ENCODE results near the gene ABCF3. TPM values are rescaled to one million over a fixed set of nuclear protein-coding genes. Genes with fewer than 3 reads are reported as not detected.

Gene ABCF3
- total RNA-seq, 1 donor from 2014 or later: 94.0 TPM

DNA sequence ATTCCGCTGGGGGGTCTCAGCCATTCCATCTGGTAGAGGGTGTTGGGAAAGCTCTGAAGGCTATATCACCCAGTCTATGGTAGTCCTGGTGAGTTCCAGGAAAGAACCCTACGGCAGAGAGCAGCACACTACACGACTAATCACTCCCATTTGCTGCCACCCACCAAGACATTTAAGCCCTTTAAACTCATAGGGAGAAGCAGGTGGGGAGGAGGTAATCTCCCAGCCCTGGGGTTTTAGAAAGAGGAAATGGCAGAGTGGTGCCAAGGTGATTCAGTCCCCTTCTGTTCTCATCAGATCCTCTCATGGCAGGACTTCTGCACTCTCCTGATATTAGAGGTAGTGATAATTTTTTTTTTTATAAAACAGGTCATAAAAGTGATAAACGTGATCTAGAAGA is 32.8 kb downstream of the ABCF3 start:
- H3K36me3 ChIP-seq: no peaks in the 10 kb centered on the region
- no peak overlapping the region for H3K4me3 ChIP-seq
- H3K9me3 ChIP-seq: no peaks in the 10 kb centered on the region
- no peak for DNase-seq (ENCODE audit: extremely low spot score in 2 of 2)
- no peak overlapping the region for H3K27ac ChIP-seq
- H3K27me3 ChIP-seq: no peaks in the 10 kb centered on the region
- TF ChIP-seq POLR2AphosphoS5 (IDR thresholded peaks at IDR 0.05; ENCODE audit: insufficient read depth in 1 of 2, low read depth in 1 of 2) (no peak), POLR2A (IDR thresholded peaks at IDR 0.05) (no peak)
- TF ChIP-seq, protein P1, sequence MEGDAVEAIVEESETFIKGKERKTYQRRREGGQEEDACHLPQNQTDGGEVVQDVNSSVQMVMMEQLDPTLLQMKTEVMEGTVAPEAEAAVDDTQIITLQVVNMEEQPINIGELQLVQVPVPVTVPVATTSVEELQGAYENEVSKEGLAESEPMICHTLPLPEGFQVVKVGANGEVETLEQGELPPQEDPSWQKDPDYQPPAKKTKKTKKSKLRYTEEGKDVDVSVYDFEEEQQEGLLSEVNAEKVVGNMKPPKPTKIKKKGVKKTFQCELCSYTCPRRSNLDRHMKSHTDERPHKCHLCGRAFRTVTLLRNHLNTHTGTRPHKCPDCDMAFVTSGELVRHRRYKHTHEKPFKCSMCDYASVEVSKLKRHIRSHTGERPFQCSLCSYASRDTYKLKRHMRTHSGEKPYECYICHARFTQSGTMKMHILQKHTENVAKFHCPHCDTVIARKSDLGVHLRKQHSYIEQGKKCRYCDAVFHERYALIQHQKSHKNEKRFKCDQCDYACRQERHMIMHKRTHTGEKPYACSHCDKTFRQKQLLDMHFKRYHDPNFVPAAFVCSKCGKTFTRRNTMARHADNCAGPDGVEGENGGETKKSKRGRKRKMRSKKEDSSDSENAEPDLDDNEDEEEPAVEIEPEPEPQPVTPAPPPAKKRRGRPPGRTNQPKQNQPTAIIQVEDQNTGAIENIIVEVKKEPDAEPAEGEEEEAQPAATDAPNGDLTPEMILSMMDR (IDR thresholded peaks at IDR 0.05): no peak
- H3K4me1 ChIP-seq: no peaks in the 10 kb centered on the region
- intact Hi-C loops (cut with DNase I): no loop called here

DNA sequence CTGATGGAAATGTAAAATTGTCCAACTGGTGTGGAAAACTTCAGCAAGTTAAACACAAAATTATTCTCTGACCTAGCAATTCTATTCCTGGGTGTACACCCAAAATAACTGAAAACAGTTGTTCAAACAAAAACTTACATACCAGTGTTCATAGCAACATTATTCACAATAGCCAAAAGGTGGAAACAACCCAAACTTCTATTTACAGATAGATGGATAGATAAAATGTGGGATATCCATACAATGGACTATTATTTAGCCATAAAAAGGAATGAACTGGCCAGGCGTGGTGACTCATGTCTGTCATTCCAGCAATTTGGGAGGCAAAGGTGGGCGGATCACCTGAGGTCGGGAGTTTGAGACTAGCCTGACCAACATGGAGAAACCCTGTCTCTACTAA is 36.5 kb downstream of the ABCF3 start:
- DNase-seq (ENCODE audit: extremely low spot score in 2 of 2): no peak
- H3K36me3 ChIP-seq: no peaks in the 10 kb centered on the region
- H3K4me1 ChIP-seq: no peaks in the 10 kb centered on the region
- H3K27ac ChIP-seq: no peak overlapping the region
- H3K4me3 ChIP-seq: no peak overlapping the region
- no peaks in the 10 kb centered on the region for H3K9me3 ChIP-seq
- no peaks in the 10 kb centered on the region for H3K27me3 ChIP-seq
- intact Hi-C loops (cut with DNase I): no loop called here
- TF ChIP-seq, protein P1 (IDR thresholded peaks at IDR 0.05): no peak
- TF ChIP-seq POLR2AphosphoS5 (IDR thresholded peaks at IDR 0.05; ENCODE audit: insufficient read depth in 1 of 2, low read depth in 1 of 2) (no peak), POLR2A (IDR thresholded peaks at IDR 0.05) (no peak)

- H3K4me1 ChIP-seq: peaks cover 4% of the 10 kb centered on the region
- peaks cover under 1% of the 10 kb centered on the region for H3K27me3 ChIP-seq
- intact Hi-C loops (cut with DNase I): no loop called here
- TF ChIP-seq POLR2A (IDR thresholded peaks at IDR 0.05) (no peak), POLR2AphosphoS5 (IDR thresholded peaks at IDR 0.05; ENCODE audit: insufficient read depth in 1 of 2, low read depth in 1 of 2) (no peak)
- TF ChIP-seq, protein P1 (IDR thresholded peaks at IDR 0.05): no peak
- no peaks in the 10 kb centered on the region for H3K36me3 ChIP-seq
- DNase-seq (ENCODE audit: extremely low spot score in 2 of 2): no peak
- H3K4me3 ChIP-seq: no peak overlapping the region
- H3K9me3 ChIP-seq: no peaks in the 10 kb centered on the region
- no peak overlapping the region for H3K27ac ChIP-seq
These were observed 37.9 kb downstream of the ABCF3 start for GRCh38 chr3:184223946-184224345.

GRCh38 chr3:184227481-184227935 is 41.5 kb downstream of the ABCF3 start:
- Histone ChIP-seq H3K9me3 (no peaks in the 10 kb centered on the region), H3K36me3 (no peaks in the 10 kb centered on the region), H3K27ac (no peak overlapping the region), H3K4me1 (peaks cover 19% of the 10 kb centered on the region), H3K27me3 (peaks cover 23% of the 10 kb centered on the region), H3K4me3 (no peak overlapping the region)
- intact Hi-C loops (cut with DNase I): no loop called here
- no peak for TF ChIP-seq POLR2AphosphoS5 (IDR thresholded peaks at IDR 0.05; ENCODE audit: insufficient read depth in 1 of 2, low read depth in 1 of 2)
- TF ChIP-seq, protein P1 (IDR thresholded peaks at IDR 0.05): peak; percentile 20 to 40 (median 23)
- no peak for DNase-seq (ENCODE audit: extremely low spot score in 2 of 2)

GRCh38 chr3:184228376-184229137 is 42.6 kb downstream of the ABCF3 start:
- no peak for DNase-seq (ENCODE audit: extremely low spot score in 2 of 2)
- Histone ChIP-seq H3K27ac (no peak overlapping the region), H3K27me3 (peaks cover 23% of the 10 kb centered on the region), H3K4me1 (peaks cover 19% of the 10 kb centered on the region), H3K9me3 (no peaks in the 10 kb centered on the region), H3K4me3 (peak overlapping the region; percentile 44 to 47), H3K36me3 (no peaks in the 10 kb centered on the region)
- TF ChIP-seq POLR2AphosphoS5 (IDR thresholded peaks at IDR 0.05; ENCODE audit: insufficient read depth in 1 of 2, low read depth in 1 of 2) (no peak), POLR2A (IDR thresholded peaks at IDR 0.05) (no peak)
- TF ChIP-seq, protein P1 (IDR thresholded peaks at IDR 0.05): no peak
- intact Hi-C loops (cut with DNase I): no loop called here

All from vagina (tissue), 2 donors.